GM12891 (cell line): Measurements from ENCODE around the gene TCFL5.

Source experiments
- DNase-seq: peaks from one replicate; pipeline ENCODE4 v3.0.0; 2011; ENCODE audit warnings: low spot score; ENCODE audit not compliant: insufficient read length
- FAIRE-seq: peaks from 2 replicates; lab custom pipeline; 2011; peaks lifted over from hg19 to GRCh38; lab: Jason Lieb, UNC
- PAX5 ChIP-seq: IDR thresholded peaks from 2 replicates; pipeline ENCODE4 v1.6.1; 2011; ENCODE audit warnings: low read length, moderate library complexity, mild to moderate bottlenecking; ENCODE audit not compliant: insufficient read depth, severe bottlenecking
- POLR2A ChIP-seq: IDR thresholded peaks from 2 replicates; pipeline ENCODE4 v1.6.1; 2011; ENCODE audit warnings: low read depth, low read length, control low read depth
- POLR2AphosphoS5 ChIP-seq: IDR thresholded peaks from 2 replicates; pipeline ENCODE4 v1.6.1; 2011; ENCODE audit warnings: low read depth, low read length, control low read depth
- POU2F2 ChIP-seq: IDR thresholded peaks from 2 replicates; pipeline ENCODE4 v1.6.1; 2011; ENCODE audit warnings: low read depth, mild to moderate bottlenecking, control low read depth, low read length, moderate library complexity
- SPI1 ChIP-seq: IDR thresholded peaks from 2 replicates; pipeline ENCODE4 v1.6.1; 2011; ENCODE audit warnings: low read depth, low read length, control low read depth
- TAF1 ChIP-seq: IDR thresholded peaks from 2 replicates; pipeline ENCODE4 v1.6.1; 2011; ENCODE audit warnings: low read depth, low read length, control low read depth

Gene TCFL5

DNA sequence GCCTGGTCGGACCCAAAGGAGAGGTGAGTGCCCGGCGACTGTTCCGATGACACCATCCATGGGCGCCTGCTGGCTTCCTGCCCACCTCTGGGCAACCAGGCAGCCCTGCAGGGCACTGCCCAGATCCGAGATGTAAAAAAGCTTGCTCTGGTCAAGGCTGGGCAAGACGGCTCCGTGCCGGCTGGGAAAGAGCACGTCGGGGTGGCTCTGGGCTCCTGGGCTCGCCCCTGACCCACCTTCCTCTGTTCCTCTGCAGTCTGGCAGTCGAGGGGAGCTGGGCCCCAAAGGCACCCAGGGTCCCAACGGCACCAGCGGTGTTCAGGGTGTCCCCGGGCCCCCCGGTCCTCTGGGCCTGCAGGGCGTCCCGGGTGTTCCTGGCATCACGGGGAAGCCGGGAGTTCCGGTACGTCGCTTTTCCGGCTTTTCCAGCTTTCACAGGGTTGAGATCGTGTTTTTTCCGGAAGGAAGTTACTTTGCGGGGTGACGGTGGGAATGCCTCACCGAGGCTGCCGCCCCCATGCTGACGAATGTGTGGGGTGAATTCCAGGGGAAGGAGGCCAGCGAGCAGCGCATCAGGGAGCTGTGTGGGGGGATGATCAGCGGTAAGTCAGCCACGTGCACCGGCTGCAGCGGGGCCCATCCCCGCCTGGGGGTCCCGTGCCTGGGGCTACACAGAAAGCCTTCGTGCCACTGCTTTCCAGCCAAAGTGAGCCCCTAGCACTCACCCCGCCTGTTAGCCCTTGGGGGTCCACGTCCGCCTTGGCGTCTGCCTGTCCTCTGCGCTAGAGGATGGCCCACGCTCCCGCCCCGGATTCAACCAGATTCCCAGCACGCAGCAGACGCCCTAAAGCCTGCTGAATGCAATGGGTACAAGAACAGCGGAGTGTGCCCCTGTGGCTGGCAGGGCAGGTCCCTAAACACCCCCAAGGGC lies 25.4 kb downstream of the TCFL5 start:
- TF ChIP-seq POLR2AphosphoS5 (no peak), PAX5 (no peak), POU2F2 (no peak), POLR2A (no peak)
- FAIRE-seq: no peak
- DNase-seq: no peak

DNA sequence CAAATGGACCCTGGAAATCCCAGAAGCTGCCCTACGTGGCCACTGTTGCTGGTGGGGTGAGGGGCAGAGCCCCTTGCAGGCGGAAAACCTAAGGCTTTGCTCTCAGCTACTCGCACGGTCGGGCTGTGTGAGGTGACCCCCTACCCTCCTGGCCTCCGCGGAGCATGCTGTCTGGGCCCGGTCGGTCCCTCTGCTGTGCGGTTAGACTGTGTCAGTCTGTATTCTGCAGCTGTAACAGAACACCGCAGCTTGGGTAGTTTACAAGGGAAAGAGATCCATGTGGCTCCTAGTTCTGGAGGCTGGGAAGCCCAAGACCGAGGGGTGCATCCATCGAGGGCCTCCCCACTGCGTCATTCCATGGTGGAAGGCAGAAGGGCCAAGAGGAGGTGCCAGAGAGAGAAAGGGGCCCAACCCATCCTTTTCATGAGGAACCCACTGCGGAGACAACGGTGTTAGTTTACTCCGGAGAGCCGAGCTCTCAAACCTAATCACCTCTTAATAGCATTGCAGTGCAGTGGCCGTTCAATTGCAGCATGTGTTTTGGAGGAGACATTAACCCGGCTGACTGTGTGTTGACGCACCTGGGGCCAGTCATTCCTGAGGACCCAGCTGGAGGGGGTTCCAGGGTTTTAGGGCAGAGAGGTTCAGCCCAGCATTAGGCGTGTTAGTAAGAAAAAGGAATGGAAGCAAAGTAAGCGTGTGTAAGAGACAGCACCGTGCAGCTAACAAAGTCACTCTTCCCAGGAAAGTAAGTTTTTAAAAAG lies 26.5 kb downstream of the TCFL5 start:
- TF ChIP-seq PAX5: no peak
- TF ChIP-seq SPI1: no peak
- no peak for TF ChIP-seq POU2F2
- TF ChIP-seq TAF1: no peak
- TF ChIP-seq POLR2AphosphoS5: no peak
- TF ChIP-seq POLR2A: no peak
- no peak for FAIRE-seq

DNA sequence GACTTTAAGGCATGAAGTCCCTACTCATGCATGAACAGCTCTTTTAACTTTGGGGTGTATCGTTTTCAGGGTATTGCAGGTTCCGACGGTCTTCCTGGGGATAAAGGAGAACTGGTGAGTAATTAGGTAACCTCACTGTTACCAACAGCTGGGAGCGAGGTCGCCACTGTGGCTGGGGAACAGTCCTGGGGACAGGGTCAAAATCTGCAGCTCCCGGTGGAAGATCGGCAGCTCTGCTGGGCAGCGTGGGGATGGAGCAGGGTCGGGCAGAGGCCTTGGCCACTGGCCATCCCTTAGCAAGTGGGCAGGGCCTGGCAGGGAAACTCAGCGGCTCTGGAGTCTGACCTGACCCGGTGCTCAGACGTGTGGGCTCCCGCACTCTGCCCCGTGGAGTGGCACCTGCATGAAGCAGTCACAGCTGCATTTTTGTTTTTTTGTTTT lies 28.7 kb downstream of the TCFL5 start:
- TF ChIP-seq POLR2AphosphoS5: no peak
- no peak for DNase-seq

More for the DNA sequence above, 26.5 kb downstream of the TCFL5 start:
- DNase-seq: no peak

DNA sequence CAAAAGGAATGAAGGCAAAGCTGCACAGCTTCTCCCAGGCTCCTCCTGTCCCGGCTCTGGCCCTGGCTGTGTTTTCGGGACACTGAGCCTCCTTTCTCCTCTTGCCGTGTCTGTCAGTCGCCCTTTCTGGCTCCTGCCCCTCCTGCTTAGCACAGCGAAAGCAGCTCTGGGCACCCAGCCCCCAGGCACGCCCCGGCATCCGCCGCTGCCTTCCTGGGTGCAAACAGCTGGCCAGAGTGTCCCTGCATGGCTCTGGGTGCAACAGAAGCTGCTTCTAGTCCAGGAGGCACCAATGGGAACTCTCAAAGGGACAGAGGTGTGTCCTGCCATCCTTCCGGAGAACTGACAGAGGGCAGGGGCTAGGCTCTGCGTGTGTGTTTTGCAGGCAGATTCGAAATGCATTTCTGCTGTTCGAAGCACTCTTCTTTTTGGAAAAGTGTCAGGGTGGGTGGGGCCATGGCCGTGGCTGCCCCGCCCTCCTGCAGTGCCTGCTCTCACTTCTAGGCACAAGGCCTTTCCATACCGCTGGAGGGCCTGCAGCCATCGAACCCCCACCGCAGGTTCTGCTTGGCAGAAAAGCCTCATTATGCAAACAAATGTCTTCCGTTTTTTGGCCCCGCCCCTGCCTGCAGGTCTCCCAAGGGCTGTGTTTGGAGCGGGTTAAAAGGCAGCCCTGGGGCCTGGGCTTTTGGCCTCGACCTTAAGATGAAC lies 29.3 kb downstream of the TCFL5 start:
- FAIRE-seq (peak; percentile 91), DNase-seq (peak; percentile 83)
- TF ChIP-seq POLR2AphosphoS5: no peak
- TF ChIP-seq PAX5: no peak
- no peak for TF ChIP-seq TAF1
- TF ChIP-seq POLR2A: no peak
- TF ChIP-seq POU2F2: peak; percentile 93
- TF ChIP-seq SPI1: 0 out of 2 replicates have a peak, but pooled peaks have one; percentile 27

More for the DNA sequence above, 28.7 kb downstream of the TCFL5 start:
- no peak for FAIRE-seq

DNA sequence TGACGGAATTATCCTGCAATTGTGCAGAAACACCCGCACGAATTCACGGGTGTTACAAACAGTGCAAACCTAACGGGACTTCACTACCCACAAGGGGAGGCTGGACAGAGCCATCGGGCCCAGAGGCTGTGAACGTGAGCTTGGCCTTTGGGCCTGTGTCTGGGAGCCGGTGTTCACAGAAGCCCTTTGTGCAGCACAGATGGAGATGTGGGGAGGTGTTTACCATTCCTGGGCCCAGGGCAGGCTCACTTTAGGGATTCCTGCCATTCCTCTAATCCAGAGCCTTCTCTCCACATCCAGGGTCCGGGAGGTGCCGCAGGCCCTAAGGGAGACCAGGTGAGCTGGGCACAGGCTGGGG lies 29.8 kb downstream of the TCFL5 start:
- TF ChIP-seq TAF1: no peak
- no peak for TF ChIP-seq SPI1
- TF ChIP-seq POU2F2: no peak
- TF ChIP-seq POLR2A: no peak
- no peak for TF ChIP-seq POLR2AphosphoS5
- TF ChIP-seq PAX5: no peak
- DNase-seq: no peak
- FAIRE-seq: peak; percentile 66

DNA sequence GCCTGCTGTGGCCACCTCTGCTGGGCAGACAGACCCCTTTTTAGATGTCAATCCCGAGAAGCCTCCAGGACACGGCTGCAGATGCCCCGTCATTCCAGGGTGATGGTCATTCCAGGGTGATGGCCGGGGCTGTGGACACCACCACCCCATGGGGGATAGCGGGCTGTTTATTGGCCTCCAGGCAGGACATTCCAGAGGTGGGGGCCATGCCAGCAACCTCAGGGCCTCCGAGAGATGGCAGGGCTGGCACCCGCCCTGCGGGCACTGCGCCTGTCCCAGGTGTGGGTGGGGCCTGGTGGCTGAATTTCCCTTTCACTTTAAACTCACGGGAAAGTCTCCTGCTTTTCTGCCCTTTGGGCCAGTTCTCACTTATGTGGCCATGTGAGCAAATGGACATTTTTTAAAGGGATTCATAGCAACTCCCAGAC lies 30.2 kb downstream of the TCFL5 start:
- TF ChIP-seq POLR2AphosphoS5: no peak
- DNase-seq (no peak), FAIRE-seq (no peak)

DNA sequence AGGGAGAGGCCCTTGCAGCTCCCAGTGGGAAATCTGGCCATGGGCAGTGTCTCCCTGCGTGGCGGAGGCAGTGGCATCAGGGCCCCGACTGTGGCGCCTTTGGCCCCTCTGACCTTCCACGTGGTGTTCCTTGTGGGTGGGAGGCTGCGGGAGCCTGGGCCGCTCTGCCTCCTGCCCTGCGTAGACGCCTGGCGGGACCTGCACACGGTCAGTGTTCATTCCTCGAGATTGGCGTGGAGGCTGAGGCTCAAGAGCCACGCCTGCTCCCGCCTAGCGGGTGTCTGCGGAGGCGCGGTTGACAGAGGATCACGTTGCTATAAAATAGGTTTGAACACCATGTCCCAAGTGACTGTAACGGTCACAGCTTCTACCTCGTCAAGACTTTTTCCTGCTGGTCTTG lies 30.8 kb downstream of the TCFL5 start:
- FAIRE-seq (no peak), DNase-seq (no peak)
- TF ChIP-seq POLR2A (no peak), POU2F2 (no peak), POLR2AphosphoS5 (no peak), TAF1 (no peak), PAX5 (no peak), SPI1 (no peak)

DNA sequence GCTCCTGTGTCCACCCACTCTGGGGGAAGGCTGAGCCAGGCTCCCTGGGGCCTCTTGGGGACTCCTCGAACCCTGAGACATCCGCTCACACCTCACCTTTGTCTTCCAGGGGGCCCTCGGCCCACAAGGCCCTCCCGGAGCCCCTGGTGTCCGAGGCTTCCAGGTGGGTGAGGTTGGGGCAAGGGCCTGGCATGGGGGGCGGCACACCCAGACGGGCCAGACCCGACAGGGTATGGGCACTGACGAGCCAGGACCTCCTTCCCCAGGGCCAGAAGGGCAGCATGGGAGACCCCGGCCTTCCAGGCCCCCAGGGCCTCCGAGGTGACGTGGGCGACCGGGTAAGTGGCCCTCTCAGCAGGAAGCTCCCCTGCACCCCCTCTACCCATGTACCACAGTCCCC lies 31.4 kb downstream of the TCFL5 start:
- DNase-seq: no peak
- FAIRE-seq: no peak
- TF ChIP-seq POLR2A (no peak), SPI1 (no peak), TAF1 (no peak), PAX5 (no peak), POLR2AphosphoS5 (no peak), POU2F2 (no peak)
